ENCODE measurements around the gene IAH1.
"Not testable (repeated sequence)": the region's sequence is repeated elsewhere in the genome, so short reads cannot be mapped to it uniquely, and the experiment has no call there.

Gene IAH1

DNA sequence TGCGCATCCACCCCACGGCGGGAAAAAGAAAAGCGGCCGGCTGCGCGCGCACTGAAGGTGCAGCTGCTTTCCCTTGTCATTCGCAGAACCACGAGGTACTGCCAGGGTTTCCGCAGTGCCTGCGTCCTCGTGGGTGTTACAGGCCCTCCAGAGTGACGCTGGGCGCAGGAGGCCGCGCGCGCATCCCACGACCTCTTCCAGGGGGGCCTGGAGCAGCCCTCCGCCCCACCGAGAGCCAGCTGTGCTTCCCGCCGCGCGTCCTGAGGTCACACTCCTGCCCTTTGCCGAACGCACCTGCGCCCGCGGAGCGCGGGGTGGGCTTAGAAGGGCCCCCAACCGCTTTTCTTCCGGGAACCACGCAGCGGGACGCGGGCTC lies 378 bp upstream of the IAH1 start:
- no peak for DNase-seq

DNA sequence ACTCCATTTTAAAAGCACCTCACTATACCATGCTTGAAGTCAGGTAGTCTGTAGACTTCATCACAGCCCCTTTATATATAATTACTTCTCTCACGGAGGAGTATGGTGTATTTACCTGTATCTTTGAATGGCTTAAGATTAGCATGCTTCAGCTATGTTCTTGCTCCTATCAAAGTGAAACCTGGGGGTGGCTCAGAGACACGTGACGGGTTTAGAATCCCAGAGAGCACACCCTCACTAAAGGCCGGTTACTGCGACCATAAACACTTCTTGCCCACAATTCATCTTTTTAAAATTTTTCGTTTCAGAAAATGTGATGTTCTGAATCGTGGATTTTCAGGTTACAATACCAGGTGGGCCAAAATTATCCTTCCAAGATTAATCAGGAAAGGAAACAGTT lies 3.6 kb downstream of the IAH1 start:
- no peak for DNase-seq

DNA sequence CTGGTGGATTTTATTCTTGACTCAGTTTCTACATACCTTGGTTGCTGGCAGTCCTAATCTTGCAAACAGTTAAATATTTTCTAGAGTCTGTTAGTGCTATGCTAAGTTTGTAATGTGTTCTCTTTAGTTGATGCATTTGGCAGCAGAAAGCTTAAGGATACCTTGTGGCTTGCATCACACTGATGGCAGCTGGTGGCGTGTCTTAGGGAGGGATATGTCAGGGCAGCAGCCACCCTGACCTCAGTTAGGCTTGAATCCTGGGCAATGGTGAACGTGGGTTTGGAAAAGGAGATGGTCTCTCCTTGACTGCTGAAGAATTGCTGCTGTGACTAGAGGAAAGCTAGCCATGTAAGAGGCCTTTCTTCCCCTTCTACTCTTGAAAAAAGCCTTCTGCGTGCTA lies 4.2 kb downstream of the IAH1 start:
- DNase-seq, result no peak

DNA sequence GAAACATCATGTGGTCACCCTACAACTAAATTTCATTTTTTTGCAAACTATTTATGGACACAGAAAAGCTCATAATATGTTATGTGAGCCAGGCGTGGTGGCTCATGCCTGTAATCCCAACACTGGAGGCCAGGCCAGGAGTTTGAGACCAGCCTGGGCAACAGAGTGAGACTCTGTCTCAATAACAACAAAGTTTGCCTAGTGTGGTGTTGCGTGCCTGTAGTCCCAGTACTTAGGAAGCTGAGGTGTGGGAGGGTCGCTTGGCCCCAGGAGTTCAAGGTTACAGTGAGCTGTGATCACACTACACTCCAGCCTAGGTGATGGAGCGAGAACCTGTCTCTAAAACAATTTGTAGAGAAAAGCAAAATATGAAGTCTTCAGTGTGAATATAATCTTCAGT lies 5.8 kb downstream of the IAH1 start:
- DNase-seq, result no peak

DNA sequence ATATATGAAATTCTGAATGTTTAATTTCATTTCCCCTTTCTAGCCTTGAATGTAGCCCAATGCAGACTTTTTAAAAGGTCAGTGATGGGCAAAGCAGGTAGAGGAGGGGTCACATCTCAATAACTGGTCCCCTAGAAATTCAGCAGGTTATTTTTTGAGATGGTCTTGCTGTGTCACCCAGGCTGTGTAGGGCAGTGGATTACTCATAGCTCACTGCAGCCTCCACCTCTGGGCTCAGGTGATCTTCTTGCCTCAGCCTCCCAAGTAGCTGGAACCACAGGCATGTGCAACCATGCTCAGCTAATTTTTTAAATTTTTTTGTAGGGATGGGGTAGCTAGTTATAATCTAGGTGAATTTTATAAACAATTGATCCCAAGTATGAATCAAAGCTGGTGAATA lies 8.8 kb downstream of the IAH1 start:
- no peak for DNase-seq

DNA sequence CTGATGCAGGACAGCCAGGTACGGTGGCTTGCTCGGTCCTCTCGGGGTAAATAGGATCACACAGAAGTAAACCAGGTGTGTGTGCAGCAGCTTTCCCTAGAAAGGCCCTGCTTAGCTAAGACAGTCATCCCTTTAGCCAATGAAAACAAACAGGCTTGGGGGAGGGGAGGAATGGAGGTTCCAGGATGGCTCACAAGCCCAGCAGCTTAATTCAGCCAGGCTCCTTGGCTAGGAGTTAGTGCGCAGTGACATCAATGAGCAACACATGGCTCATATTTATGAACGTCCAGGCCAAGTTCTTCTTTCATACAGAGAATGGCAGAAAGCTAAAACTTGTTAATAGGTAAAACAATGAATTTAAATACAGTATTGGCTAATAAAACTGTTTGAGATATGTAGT lies 10.2 kb downstream of the IAH1 start:
- no peak for DNase-seq

DNA sequence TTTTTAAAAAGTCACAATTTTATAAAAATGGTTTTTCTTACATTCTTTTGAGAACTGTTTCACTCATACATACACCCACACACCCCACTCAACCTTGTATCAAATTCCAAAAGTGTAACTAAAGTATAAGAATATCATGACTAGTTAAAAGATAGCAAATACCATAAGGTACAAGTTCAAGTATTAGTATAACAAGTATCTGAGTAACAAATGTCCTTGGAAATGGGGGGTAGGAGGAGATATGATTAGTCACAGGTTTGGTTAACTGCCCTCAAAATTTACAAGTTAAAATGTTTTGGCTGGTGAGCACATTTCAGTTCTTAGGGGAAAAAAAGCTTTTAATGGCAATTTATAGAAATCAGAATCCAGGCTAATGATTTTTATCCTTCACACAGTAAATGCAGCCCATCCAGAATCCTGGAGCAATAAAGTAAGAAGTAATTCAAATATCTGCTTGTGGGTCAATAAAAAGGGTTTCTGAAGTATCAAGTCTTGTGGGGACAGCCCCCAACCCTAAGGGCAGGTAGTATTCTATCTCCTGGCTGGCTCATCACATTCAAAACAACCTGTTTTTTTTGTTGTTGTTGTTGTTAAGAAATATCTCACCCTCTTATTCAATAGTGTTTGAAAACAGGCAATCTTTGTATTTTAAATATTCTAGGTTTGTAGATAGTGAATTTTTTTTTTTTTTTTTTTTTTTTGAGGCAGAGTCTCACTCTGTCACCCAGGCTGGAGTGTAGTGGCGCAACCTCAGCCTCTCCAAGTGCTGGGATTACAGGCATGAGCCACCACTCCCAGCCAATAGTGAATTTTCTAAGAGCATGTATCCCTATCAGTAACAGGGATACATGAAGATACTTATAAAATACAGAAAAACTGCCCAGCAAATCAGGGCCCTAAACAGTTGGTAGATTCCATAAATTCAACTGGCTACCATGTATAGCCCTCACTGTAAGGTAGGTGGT lies 14.5 kb downstream of the IAH1 start:
- DNase-seq, result no peak

DNA sequence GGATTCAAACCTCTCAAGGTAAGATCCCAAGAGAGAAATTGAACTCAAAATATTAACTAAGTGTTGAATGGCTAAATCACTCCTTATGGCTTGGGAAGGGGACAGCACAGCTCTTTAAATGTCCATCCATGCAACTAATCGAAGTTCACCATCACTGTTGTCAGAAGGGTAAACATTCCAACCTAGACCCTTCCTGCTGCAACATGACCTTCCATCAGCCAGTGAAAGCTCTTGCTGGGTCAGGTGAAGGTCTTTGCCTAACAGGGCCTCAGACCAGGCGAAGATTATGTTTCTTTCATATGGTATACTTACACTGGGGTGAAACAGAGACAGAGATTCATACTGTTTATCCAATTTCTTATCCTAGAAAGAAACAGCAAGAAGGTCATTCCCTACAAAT lies 16.4 kb downstream of the IAH1 start:
- no peak for DNase-seq

DNA sequence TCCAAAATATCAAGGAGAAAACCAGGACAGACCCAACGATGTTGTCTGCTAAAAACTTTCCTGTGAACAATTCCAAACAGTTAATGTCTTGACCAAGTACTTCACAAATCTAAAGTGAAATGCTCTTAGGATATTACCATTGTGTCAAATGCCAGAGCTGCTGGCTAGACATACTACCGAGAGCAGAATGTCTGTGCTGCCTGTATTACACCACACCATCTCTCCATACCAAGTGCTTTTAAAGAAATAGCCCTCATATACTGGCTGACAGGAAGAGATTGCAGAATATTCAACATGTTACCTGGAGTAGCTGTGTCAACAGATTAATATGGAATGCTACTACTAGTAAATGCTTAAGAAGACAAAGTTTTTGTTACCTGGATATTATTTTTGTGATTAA lies 18.6 kb downstream of the IAH1 start:
- DNase-seq, result no peak

DNA sequence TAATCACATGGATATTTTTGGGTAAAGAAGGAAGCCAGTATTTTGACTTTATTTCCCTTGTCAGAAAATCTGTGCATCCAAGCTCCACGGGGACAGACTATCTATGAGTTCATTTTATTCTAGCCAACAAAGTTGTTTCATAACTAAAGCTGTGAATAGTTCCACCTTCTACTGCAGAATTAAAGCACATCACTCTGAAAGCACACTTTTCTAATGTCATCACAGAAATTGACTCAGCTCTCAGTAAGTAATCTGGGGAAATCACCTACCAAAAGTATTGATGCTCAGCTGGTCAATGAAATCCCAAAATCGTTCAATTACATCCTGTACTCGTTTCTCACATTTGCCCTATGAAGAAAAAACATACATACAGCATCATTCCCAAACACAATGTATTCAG lies 19.1 kb downstream of the IAH1 start:
- DNase-seq, result no peak

DNA sequence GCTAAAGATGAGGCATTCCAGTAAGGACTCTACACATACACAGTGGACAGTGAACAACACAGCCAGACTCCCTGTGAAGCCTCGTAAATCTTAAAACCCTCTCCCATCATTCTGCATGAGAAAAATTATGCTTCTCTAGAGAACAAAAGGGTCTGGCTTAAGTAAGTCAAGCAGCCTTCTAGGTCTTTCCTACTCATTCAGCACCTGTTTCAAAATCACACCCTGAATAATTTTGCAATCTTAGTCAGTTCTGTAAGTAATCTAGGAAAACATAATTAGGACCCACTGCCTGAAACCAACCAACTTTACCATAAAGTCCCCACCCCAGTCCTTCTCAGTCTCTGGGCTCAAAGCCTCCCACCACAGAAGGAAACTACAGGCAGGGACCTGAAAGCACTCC lies 19.7 kb downstream of the IAH1 start:
- no peak for DNase-seq

DNA sequence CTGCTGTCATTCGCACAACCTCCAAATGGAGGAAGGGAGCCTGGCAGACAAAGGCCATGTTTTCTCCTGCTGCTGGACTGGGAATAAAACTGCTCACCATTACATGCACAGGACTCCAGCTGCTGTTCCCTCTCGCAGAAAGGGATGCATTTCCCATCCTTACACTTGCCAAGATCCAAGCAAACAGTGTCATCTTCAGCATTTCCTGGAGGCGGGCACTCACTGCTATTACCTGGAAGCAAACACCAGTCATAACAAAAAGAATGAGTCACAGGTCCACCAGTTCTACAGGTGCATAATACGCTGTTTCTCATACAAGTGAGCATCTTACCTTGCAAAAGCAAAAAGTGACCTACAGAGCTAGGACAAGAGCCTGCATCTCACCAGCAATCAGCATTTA lies 22.7 kb downstream of the IAH1 start:
- DNase-seq, result no peak

DNA sequence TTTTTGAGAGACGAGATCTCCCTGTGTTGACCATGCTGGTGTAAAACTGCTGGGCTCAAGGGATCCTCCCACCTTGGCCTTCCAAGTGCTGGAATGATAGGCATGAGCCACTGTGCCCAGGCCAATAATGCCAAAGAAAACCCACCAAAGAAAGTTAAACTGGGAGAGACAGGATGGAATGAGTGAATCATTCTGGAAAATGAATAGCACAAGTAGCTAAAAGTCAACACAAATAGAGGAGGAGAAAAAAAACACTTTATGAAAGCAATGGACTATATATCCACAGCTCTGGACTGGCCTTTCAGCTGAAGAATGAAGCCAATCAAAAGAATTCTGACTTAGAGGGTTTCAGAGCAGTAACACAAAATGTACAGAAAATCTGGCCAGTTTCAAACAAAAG lies 23.9 kb downstream of the IAH1 start:
- peak; percentile 15 for DNase-seq

DNA sequence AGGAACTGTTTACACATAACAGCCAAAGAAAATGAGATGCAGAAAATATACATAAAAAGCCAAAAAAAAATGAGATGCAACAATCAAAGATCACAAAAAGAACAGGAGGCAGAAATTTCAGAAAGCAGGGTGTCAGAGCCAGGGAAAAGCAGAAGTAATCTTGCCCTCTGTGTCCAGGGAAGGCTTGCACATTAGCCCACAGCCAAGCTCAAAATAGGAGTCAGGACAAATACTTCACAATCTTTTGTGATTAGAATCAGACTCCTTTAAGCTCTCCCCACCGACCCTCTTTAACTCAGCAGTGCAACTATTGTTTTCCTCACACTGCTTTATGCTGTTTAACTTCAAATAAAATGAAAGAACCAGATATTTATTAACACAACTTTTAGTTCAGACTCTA lies 34.6 kb downstream of the IAH1 start:
- no peak for DNase-seq

DNA sequence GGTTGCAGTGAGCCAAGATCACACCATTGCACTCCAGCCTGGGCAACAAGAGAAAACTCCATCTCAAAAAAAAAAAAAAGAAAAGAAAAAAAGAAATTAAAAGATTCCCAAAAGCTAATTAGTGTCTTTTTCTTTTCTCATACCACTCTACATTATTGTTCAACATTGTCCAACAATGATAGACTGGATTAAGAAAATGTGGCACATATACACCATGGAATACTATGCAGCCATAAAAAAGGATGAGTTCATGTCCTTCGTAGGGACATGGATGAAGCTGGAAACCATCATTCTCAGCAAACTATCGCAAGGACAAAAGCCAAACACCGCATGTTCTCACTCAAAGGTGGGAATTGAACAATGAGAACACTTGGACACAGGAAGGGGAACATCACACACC lies 39.6 kb downstream of the IAH1 start:
- DNase-seq, result not testable (repeated sequence)

DNA sequence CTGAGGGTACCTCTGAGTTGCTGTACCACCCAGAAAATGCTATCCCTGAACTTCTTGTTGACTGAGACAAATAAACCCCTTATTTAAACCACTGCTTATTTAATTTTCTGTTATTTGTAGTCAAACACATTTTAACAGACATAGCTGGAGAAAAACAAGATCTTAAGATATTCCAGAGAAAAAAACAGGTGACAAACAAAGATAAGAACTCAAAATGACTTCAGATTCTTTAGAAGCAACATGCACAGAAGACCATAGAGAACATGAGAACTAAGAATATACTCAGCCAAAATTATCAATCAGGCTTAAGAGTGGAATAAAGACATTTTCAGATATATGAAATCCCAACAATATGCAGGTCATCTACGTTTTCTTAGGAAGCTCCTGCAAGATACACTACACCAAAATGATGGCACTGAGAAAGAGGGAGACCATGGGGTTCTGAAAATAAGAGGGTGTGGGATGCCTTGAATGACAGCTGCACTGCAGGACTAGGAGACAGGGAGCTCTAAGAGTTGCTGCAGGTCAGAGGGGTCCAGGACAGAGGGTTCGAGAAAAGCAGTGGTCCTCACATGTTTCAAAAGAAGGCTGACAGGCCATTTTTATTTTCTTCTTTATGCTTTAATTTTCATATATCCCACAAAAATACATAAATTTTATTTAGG lies 42.9 kb downstream of the IAH1 start:
- no peak for DNase-seq

DNA sequence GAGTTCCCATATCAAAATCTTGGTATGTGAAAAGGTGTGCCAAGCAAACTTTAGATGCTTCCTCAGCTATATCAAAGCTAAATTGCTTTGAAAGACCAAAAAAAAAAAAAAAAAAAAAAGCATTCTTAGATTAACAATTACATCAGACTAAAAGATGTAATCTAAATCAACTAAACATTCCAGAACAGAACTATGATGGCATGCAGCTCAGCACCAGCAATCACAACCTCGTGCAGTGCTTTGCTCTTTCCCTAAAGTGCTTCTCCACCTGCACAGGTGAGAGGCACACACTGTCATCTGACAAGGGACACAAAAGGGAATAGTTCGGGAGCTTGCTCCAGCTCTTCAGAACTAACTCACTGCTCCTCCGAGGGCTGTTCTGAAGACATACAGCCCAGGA lies 43.8 kb downstream of the IAH1 start:
- no peak for DNase-seq

DNA sequence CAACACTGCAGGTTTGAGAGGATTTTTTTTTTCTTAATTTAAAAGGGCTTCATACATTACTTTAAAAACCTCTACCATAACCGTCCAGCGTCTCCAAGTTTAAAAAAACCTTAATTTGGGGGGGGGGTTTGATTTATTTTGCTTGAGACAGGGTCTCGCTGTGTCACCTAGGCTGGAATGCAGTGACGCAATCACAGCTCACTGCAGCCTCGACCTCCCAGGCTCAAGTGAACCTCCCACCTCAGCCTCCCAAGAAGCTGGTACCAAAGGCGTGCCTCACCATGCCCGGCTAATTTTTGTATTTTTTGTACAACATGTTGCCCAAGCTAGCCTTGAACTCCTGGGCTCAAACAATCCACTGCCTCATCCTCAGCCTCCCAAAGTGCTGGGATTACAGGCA lies 44.4 kb downstream of the IAH1 start:
- DNase-seq, result no peak

DNA sequence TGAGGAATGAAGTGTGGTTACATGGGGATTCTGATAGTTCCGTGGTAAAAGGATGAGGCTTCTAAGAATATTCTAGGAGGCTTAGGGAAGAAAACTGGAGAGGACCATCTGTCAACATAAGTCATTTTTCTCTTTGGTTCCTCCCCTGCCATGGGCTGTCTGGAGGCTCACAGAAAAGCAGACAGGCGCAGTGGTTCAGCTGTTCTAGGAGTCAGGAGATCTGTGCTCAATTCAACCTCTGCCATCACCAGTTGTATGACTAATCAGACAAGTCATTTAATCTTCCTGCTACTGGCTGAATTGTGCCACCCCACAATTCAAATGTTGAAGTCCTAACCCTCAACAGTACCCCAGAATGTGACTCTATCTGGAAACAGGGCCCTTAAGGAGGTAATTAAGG lies 44.9 kb downstream of the IAH1 start:
- no peak for DNase-seq

DNA sequence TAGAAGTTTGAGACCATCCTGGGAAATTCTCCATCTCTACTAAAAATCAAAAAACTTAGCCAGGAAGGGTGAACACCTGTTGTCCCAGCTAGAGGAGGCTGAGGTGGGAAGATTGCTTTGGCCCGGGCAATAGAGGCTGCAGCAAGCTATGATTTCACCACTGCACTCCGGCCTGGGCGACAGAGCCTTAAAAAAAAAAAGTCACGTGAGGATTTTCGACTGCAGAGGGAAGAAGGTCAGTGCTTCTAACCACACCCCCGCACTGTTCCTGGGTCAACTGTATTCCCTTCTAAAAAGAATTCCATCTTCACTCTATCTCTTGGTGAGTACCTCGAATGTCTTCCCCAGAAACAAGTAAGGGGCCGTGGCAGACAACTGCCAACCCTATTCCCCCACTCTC lies 49.9 kb downstream of the IAH1 start:
- no peak for DNase-seq

DNA sequence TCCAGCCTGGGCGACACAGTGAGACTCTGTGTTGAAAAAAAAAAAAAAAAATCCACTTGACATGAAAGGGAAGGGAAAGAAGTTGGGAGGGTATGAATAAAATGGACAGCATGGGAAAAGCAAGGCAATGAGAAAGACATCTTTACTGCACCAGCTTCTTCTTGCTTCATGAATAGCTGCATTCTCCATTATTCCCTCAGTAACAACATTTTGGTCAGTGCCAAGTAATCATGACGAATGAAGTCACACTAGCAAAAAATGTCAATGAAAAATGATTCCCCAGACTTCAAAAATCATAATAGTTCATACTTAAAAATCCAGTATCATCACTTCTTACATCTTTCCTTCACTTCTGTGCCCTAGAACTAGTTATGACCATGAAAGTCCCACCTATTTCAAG lies 50.9 kb downstream of the IAH1 start:
- DNase-seq, result no peak

DNA sequence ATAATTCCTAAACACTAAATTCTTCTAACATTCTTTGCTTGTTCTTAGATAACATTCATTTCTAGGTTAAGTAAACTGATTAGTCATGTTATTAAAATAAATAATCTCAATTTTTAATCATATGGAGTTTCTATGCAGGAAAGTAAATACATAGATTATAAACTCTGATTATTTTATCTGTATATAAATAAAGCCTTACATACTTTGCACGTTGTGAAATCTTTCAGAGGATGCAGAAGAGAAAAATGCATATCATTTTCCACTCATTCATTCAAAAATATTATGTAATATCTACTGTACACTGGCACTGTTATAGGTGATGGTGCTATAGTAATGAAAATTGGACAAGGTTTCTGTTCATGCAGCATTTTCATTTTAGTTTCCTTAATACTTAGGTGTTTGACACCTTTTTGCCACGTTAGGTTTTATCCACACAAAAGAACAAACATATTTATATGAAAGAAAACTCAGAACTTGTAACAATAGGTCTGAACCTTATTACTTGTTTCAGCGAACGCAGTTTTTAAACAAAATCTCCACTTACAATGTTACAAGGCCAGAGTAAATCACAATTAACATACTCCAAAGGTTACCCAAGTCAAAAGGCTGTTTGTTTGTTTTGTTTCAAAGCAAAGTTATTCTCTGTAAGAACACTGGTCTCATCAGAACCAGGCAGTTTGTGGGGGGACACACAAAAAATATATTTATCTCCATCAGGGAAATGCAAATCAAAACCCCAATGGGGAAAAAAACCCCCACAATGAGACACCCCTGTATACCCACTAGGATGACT lies 53.8 kb downstream of the IAH1 start:
- DNase-seq, result no peak

DNA sequence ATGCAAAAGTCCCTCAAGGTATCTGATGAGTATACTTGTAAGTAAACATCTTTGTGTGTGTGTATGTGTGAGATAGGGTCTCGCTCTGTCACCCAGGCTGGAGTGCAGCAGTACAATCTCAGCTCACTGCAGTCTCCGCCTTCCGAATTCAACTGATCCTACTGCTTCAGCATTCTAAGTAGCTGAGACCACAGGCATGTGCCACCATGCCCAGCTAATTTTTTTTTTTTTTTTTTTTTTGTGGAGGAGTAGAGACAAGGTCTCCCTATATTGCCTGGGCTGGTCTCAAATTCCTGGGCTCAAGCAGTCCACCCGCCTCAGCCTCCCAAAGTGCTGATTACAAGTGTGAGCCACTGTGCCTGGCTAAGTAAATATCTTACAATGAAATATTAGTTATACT lies 58.1 kb downstream of the IAH1 start:
- DNase-seq, result no peak

DNA sequence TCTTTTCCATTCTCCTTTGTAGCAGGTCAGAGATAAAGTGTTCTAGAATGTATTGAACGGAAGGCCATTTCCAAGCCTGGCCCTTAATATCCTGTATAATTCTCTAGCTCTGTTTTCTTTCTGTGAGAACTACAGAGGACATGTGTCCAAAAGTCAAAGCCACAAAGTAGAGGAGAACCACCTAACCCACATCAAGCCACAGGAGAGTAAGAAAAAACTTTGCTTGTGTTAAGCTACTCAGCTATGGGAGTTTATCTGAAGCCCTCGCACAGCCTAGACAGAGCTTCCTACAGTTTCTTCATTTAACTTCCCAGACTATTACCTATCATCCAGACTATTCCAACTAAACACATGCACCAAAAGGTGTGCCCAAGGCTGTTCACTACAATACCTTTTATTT lies 59.3 kb downstream of the IAH1 start:
- no peak for DNase-seq
